ENCODE data around the gene PTGS2. TPM values are rescaled to one million over a fixed set of nuclear protein-coding genes. Genes with fewer than 3 reads are reported as not detected.
"Not testable (repeated sequence)": the region's sequence is repeated elsewhere in the genome, so short reads cannot be mapped to it uniquely, and the experiment has no call there.

The PTGS2 gene
- total and polyA plus RNA-seq, 8 donors, result 0.65 to 46.9 (median 4.6) TPM; not detected in 1

DNA sequence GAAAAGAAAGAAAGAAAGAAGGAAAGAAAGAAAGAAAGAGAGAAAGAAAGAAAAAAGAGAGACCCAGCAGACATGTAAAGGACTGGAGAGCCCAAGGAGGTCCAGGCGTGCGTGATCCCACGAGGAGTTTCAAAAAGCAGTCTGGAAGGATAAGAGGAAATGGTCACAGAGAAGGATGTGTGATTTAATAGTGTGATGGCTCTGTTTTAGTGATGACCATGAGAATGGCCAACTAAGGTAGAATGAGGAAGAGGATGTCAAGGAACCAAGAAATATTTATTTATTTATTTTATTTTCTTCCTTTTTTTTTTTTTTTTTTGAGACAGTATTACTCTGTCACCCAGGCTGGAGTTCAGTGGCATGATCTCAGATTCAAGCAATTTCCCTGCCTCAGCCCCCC, 25.5 kb downstream of the PTGS2 start:
- Histone ChIP-seq H3K4me3 (no peak overlapping the region), H3K36me3 (no peaks in the 10 kb centered on the region), H3K27me3 (no peaks in the 10 kb centered on the region), H3K4me1 (no peaks in the 10 kb centered on the region), H3K27ac (no peak overlapping the region), H3K9me3 (no peaks in the 10 kb centered on the region)
- WGBS, 5 donors, result 85 to 94% (median 93%) methylated on average over 3 of the region's 3 CpGs
- intact Hi-C loops (cut with DNase I; ENCODE audit: low total_unique reads), result no loop called here
- no peak for DNase-seq
- TF ChIP-seq, protein P1, sequence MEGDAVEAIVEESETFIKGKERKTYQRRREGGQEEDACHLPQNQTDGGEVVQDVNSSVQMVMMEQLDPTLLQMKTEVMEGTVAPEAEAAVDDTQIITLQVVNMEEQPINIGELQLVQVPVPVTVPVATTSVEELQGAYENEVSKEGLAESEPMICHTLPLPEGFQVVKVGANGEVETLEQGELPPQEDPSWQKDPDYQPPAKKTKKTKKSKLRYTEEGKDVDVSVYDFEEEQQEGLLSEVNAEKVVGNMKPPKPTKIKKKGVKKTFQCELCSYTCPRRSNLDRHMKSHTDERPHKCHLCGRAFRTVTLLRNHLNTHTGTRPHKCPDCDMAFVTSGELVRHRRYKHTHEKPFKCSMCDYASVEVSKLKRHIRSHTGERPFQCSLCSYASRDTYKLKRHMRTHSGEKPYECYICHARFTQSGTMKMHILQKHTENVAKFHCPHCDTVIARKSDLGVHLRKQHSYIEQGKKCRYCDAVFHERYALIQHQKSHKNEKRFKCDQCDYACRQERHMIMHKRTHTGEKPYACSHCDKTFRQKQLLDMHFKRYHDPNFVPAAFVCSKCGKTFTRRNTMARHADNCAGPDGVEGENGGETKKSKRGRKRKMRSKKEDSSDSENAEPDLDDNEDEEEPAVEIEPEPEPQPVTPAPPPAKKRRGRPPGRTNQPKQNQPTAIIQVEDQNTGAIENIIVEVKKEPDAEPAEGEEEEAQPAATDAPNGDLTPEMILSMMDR (IDR thresholded peaks at IDR 0.05), result no peak
- TF ChIP-seq EP300 (IDR thresholded peaks at IDR 0.05) (no peak), POLR2AphosphoS5 (IDR thresholded peaks at IDR 0.05) (no peak), POLR2A (IDR thresholded peaks at IDR 0.05) (no peak)

DNA sequence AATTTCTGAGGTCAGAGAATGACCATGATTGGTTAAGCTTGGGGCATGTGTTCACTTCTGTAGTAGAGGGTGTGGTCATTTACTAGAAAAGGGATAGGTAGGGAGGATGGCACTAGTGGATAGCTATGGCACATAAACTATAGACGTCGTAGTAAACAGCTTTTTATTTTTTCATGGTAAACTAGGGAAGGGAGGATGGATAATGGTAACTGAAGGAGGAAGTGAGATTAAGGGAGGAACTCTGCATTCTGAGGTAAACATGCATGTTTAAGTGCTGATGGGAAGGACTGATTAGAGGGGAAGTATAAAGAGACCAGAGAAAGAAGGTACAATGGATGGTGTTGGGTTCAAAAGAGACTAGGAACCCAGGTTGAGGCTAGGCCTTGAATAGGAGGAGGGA, 26.9 kb downstream of the PTGS2 start:
- H3K27ac ChIP-seq, result no peak overlapping the region
- no peaks in the 10 kb centered on the region for H3K27me3 ChIP-seq
- H3K9me3 ChIP-seq, result no peaks in the 10 kb centered on the region
- DNase-seq, result no peak
- TF ChIP-seq POLR2AphosphoS5 (IDR thresholded peaks at IDR 0.05), result no peak
- TF ChIP-seq POLR2A (IDR thresholded peaks at IDR 0.05), result no peak
- TF ChIP-seq, protein P1 (IDR thresholded peaks at IDR 0.05), result no peak
- no peak for TF ChIP-seq EP300 (IDR thresholded peaks at IDR 0.05)
- no peak overlapping the region for H3K4me3 ChIP-seq
- 72 to 85% (median 77%) methylated on average over 2 of the region's 2 CpGs for WGBS, 5 donors
- no peaks in the 10 kb centered on the region for H3K36me3 ChIP-seq
- intact Hi-C loops (cut with DNase I; ENCODE audit: low total_unique reads), result no loop called here
- H3K4me1 ChIP-seq, result peaks cover 0 to 5% (median 0%) of the 10 kb centered on the region in 4 donors

DNA sequence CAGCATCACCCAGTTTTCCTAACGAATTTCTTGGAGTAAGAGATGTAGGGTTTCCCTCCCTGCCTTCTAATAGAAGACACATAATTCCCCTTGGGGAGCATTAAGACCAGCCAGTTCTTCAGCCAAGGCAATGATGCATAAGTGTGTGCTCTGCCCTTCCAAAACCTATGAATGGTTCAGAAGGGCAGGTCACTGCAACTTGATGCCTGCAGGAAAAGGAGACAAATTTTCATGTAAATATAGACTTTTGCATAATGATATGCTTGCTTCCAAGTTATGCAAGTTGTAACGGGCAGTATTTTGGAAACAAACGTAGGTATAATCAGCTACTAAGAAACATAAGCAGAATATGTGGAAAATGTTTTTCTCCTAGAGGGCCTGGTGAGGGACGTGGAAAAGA, 31.6 kb downstream of the PTGS2 start:
- no peak overlapping the region for H3K27ac ChIP-seq
- DNase-seq, result no peak
- H3K36me3 ChIP-seq, result no peaks in the 10 kb centered on the region
- no peak for TF ChIP-seq POLR2AphosphoS5 (IDR thresholded peaks at IDR 0.05)
- TF ChIP-seq, protein P1 (IDR thresholded peaks at IDR 0.05), result no peak
- no peaks in the 10 kb centered on the region for H3K9me3 ChIP-seq
- no peak overlapping the region for H3K4me3 ChIP-seq
- H3K4me1 ChIP-seq, result peaks cover 0 to 5% (median 0%) of the 10 kb centered on the region in 4 donors
- intact Hi-C loops (cut with DNase I; ENCODE audit: low total_unique reads), result no loop called here
- H3K27me3 ChIP-seq, result no peaks in the 10 kb centered on the region
- 50 to 61% (median 54%) methylated on average over 4 of the region's 4 CpGs for WGBS, 5 donors

DNA sequence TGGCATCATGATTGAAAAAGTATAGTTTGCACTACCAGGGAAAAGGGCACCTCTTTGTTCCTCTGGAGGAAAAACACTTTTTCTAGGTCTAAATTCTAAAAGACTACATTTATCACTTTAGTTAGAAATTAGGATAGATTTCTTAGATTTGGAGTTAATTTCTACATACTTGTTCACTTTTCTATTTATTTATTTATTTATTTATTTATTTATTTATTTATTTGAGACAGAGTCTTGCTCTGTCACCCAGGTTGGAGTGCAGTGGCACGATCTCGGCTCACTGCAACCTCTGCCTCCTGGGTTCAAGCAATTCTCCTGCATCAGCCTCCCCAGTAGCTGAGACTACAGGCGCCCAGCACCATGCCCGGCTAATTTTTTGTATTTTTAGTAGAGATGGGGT, 32.2 kb downstream of the PTGS2 start:
- H3K4me1 ChIP-seq; DNase-seq; H3K4me3 ChIP-seq; H3K27me3 ChIP-seq; H3K27ac ChIP-seq; H3K9me3 ChIP-seq; intact Hi-C loops (cut with DNase I; ENCODE audit: low total_unique reads); H3K36me3 ChIP-seq: not testable (repeated sequence)
- 89 to 97% (median 95%) methylated on average over 4 of the region's 4 CpGs for WGBS, 5 donors

DNA sequence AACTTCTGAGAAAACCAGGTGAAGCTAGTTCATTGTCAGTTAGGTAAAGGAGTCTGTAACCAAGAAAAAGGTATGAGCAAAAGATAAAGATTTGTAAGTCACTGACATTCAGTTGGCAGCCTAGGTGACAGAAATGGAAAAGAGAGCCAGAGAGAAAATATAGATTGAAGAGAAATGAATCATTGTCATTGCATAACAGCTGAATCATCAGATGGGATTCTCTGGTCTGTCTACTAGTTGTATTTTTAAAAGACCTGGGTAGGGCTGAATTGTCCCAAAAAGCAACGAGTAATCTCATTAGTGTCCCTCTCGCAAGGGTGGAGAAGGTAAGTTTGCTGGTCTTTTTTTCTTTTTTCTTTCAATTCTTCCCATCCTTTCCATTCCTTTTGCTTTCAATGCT, 36.6 kb downstream of the PTGS2 start:
- peaks cover 0 to 3% (median 0%) of the 10 kb centered on the region in 4 donors for H3K4me1 ChIP-seq
- DNase-seq, result no peak
- no peaks in the 10 kb centered on the region for H3K27me3 ChIP-seq
- no peaks in the 10 kb centered on the region for H3K36me3 ChIP-seq
- no peak overlapping the region for H3K27ac ChIP-seq
- no peaks in the 10 kb centered on the region for H3K9me3 ChIP-seq
- TF ChIP-seq POLR2AphosphoS5 (IDR thresholded peaks at IDR 0.05) (no peak), POLR2A (IDR thresholded peaks at IDR 0.05) (no peak)
- TF ChIP-seq, protein P1 (IDR thresholded peaks at IDR 0.05), result no peak
- intact Hi-C loops (cut with DNase I; ENCODE audit: low total_unique reads), result no loop called here
- no peak overlapping the region for H3K4me3 ChIP-seq
- WGBS, 5 donors, result 84 to 98% (median 90%) methylated on average over 2 of the region's 2 CpGs

DNA sequence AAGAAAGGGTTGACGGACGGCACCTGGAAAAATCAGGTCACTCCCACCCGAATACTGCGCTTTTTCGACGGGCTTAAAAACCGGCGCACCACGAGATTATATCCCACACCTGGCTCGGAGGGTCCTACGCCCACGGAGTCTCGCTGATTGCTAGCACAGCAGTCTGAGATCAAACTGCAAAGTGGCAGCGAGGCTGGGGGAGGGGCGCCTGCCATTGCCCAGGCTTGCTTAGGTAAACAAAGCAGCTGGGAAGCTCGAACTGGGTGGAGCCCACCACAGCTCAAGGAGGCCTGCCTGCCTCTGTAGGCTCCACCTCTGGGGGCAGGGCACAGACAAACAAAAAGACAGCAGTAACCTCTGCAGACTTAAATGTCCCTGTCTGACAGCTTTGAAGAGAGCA, 42.7 kb downstream of the PTGS2 start:
- intact Hi-C loops (cut with DNase I; ENCODE audit: low total_unique reads); H3K4me3 ChIP-seq; H3K36me3 ChIP-seq; DNase-seq; H3K27ac ChIP-seq; H3K27me3 ChIP-seq; H3K9me3 ChIP-seq; H3K4me1 ChIP-seq: not testable (repeated sequence)
- WGBS, 5 donors, result 45 to 74% (median 61%) methylated on average over 13 to 15 of the region's 16 CpGs
